ENCODE measurements around the gene CRELD2. TPM values are rescaled to one million over a fixed set of nuclear protein-coding genes. Genes with fewer than 3 reads are reported as not detected.
A peak's percentile ranks its signal among the peaks of the same experiment; 100 is the strongest.

CRELD2 gene
- total and polyA plus RNA-seq, 7 donors = 8.8 to 14.1 (median 11.6) TPM

DNA sequence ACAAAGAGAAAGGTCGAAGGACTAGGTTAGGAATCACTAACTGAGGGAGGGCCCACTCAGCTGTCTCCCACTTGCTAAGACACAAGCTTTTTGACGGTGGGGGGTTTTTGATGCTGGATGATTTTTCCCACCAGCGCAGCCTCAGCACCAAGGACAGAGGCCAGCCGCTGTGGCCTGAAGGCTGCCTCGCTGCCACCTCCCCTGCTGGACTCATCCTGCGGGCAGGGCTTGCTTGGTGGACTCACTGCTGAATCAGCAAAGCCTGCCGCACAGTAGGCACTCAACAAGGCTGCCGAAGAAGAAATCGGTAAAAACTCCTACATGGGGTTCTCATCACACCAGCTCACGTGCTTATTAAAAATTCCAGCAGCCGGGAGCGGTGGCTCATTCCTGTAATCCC lies 2.8 kb upstream of the CRELD2 start:
- Histone ChIP-seq H3K4me3 (no peak overlapping the region), H3K36me3 (ENCODE audit: insufficient read depth in 1 of 2, low read depth in 1 of 2) (peaks cover 5 to 36% of the 10 kb centered on the region in 2 donors), H3K4me1 (peaks cover 12% of the 10 kb centered on the region), H3K27ac (no peak overlapping the region), H3K9me3 (no peaks in the 10 kb centered on the region), H3K27me3 (ENCODE audit: insufficient read depth in 3 of 3, low read length in 2 of 3) (no peaks in the 10 kb centered on the region)
- ATAC-seq (no peak), DNase-seq (peak; percentile 10 to 47)
- 89 to 94% (median 92%) methylated on average over 12 of the region's 12 CpGs for WGBS, 3 donors
- TF ChIP-seq, protein P1, sequence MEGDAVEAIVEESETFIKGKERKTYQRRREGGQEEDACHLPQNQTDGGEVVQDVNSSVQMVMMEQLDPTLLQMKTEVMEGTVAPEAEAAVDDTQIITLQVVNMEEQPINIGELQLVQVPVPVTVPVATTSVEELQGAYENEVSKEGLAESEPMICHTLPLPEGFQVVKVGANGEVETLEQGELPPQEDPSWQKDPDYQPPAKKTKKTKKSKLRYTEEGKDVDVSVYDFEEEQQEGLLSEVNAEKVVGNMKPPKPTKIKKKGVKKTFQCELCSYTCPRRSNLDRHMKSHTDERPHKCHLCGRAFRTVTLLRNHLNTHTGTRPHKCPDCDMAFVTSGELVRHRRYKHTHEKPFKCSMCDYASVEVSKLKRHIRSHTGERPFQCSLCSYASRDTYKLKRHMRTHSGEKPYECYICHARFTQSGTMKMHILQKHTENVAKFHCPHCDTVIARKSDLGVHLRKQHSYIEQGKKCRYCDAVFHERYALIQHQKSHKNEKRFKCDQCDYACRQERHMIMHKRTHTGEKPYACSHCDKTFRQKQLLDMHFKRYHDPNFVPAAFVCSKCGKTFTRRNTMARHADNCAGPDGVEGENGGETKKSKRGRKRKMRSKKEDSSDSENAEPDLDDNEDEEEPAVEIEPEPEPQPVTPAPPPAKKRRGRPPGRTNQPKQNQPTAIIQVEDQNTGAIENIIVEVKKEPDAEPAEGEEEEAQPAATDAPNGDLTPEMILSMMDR (IDR thresholded peaks at IDR 0.05) = no peak
- intact Hi-C loops (cut with DNase I) = loop anchor here in 1 of 2 donors (10.0 kb wide), 1 partner anchor 61 kb away; the partner anchor contains the start of gene ZBED4

DNA sequence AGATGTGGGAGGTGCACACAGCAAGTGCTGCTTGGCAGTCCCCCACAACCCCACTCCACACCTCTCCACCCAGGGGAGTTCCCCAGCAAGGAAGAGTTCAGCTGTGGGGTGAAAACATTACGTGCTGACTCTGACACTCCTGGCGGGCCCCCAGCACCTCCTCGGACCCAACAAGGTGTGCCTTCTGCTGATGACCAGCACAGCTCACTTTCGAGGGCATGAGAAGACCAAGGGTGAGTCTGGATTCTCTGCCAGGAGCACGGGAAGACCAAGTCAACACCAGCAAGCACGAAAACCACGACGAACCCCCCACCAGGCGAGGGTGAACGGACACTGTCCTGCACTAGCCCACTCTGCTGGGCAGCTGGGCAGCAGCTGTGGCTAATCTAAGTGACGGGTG lies 1.6 kb upstream of the CRELD2 start:
- H3K27ac ChIP-seq = no peak overlapping the region
- ATAC-seq = no peak
- peaks cover 5 to 38% of the 10 kb centered on the region in 2 donors for H3K36me3 ChIP-seq (ENCODE audit: insufficient read depth in 1 of 2, low read depth in 1 of 2)
- peak overlapping the region; percentile 91 for H3K4me3 ChIP-seq
- TF ChIP-seq, protein P1 (IDR thresholded peaks at IDR 0.05) = no peak
- whole genome bisulfite sequencing, 3 donors = 87 to 92% (median 90%) methylated on average over 11 of the region's 11 CpGs
- intact Hi-C loops (cut with DNase I) = loop anchor here in 1 of 2 donors (10.0 kb wide), 1 partner anchor 62 kb away; the partner anchor contains the start of gene ZBED4
- no peaks in the 10 kb centered on the region for H3K9me3 ChIP-seq
- H3K4me1 ChIP-seq = peaks cover 12% of the 10 kb centered on the region
- DNase-seq = no peak
- no peaks in the 10 kb centered on the region for H3K27me3 ChIP-seq (ENCODE audit: insufficient read depth in 3 of 3, low read length in 2 of 3)

DNA sequence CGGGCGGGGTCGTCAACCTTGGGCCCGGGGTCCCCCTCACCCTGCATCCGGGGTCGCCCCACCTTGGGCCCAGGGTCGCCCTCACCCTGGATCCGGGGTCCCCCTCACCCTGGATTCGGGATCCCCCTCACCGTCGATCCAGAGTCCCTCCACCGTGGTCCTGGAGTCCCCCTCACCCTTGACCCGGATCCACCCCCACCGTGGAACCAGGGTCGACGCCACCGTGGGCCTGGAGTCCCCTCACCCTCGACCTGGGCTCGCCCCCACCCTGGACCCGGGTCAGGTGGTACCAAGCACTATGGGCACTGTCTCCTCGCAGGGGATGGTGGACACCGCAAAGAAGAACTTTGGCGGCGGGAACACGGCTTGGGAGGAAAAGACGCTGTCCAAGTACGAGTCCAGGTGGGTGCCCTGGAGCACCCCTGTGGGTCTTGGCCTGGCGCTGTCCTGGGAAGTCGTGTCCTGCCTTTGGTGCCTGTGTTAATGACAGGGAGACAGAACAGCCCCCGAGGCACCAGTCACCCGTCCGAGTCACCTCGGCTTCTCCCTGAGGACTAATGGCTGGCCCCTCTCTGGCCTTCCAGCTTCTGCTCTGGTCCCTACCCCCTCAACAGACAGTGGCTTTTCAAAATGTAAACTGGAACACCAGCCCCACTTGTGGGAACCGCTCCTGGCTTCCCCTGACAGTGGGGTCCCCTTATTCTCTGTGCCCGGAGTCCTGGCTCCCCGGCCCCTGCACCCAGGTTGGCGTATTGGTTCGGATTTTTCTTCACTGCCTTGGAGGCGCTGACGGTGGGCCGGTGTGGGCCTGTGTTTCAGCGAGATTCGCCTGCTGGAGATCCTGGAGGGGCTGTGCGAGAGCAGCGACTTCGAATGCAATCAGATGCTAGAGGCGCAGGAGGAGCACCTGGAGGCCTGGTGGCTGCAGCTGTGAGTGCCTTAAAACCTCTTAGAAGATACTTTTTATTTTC lies 762 bp downstream of the CRELD2 start:
- peak overlapping the region; percentile 91 for H3K4me3 ChIP-seq
- H3K27ac ChIP-seq = peak overlapping the region; percentile 95
- no peaks in the 10 kb centered on the region for H3K27me3 ChIP-seq (ENCODE audit: insufficient read depth in 3 of 3, low read length in 2 of 3)
- no peak for ATAC-seq
- intact Hi-C loops (cut with DNase I) = loop anchor here (2.0 to 10.0 kb wide), 2 partner anchors 64 kb away; partner anchors contain the start of gene ZBED4 (in 1 of the 2)
- WGBS, 3 donors = 39 to 47% (median 45%) methylated on average over 39 to 47 of the region's 47 CpGs
- peaks cover 5 to 35% of the 10 kb centered on the region in 2 donors for H3K36me3 ChIP-seq (ENCODE audit: insufficient read depth in 1 of 2, low read depth in 1 of 2)
- TF ChIP-seq, protein P1 (IDR thresholded peaks at IDR 0.05) = no peak
- no peaks in the 10 kb centered on the region for H3K9me3 ChIP-seq
- H3K4me1 ChIP-seq = peaks cover 12% of the 10 kb centered on the region
- no peak for DNase-seq

DNA sequence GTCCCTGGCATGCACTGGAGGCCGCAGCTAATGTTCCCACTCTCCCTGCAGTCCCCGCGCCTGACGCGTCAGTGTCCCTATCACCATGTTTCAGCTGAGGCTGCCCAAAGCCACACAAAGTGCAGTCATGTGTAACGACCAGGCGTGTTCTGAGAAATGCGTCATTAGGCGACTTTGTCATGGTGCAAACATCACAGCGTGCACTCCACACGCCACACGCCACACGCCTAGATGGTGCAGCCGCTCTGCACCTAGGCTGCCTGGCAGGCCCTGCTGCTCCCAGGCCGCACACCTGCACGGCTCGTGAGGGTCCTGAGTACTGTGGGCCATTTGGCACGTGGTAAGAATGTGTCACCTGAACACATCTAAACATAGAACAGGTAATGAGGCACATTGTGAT lies 2.4 kb downstream of the CRELD2 start:
- Histone ChIP-seq H3K27ac (no peak overlapping the region), H3K4me1 (peaks cover 12% of the 10 kb centered on the region), H3K36me3 (ENCODE audit: insufficient read depth in 1 of 2, low read depth in 1 of 2) (peaks cover 5 to 40% of the 10 kb centered on the region in 2 donors), H3K27me3 (ENCODE audit: insufficient read depth in 3 of 3, low read length in 2 of 3) (no peaks in the 10 kb centered on the region), H3K4me3 (no peak overlapping the region), H3K9me3 (no peaks in the 10 kb centered on the region)
- DNase-seq (no peak), ATAC-seq (no peak)
- TF ChIP-seq, protein P1 (IDR thresholded peaks at IDR 0.05) = no peak
- WGBS, 3 donors = 95 to 97% (median 96%) methylated on average over 18 of the region's 18 CpGs
- intact Hi-C loops (cut with DNase I) = loop anchor here (5.0 to 10.0 kb wide), 2 partner anchors 154 to 264 kb away; partner anchors contain the start of gene TRABD (in 1 of the 2)

Data from psoas muscle (tissue), 8 donors.